ENCODE results near the gene CNOT1.

Gene CNOT1

GRCh38 chr16:58658796-58659211 is 29.2 kb upstream of the CNOT1 start:
- H3K36me3 ChIP-seq: no peaks in the 10 kb centered on the region
- H3K9ac ChIP-seq: no peak overlapping the region
- H3K9me3 ChIP-seq (replicated peaks in 1 of 11): no peaks in the 10 kb centered on the region
- H3K27me3 ChIP-seq: no peaks in the 10 kb centered on the region
- no peak for TF ChIP-seq Cebpa-rat (IDR thresholded peaks at IDR 0.05)
- H3K27ac ChIP-seq: no peak overlapping the region
- no peaks in the 10 kb centered on the region for H3K4me1 ChIP-seq
- H3K4me3 ChIP-seq: no peak overlapping the region
- no peak overlapping the region for H3K4me2 ChIP-seq
- no peaks in the 10 kb centered on the region for H4K20me1 ChIP-seq

GRCh38 chr16:58656899-58657298 is 27.3 kb upstream of the CNOT1 start:
- no peaks in the 10 kb centered on the region for H3K36me3 ChIP-seq
- H3K9ac ChIP-seq: no peak overlapping the region
- no peak overlapping the region for H3K4me2 ChIP-seq
- no peaks in the 10 kb centered on the region for H4K20me1 ChIP-seq
- H3K27ac ChIP-seq: no peak overlapping the region
- no peak for TF ChIP-seq Cebpa-rat (IDR thresholded peaks at IDR 0.05)
- peaks cover 0 to 2% (median under 1%) of the 10 kb centered on the region in 10 experiments; a peak in 6 of 20 replicates for H3K4me1 ChIP-seq
- H3K4me3 ChIP-seq: no peak overlapping the region
- H3K9me3 ChIP-seq (replicated peaks in 1 of 11): no peaks in the 10 kb centered on the region
- H3K27me3 ChIP-seq: no peaks in the 10 kb centered on the region

GRCh38 chr16:58655215-58655596 is 25.6 kb upstream of the CNOT1 start:
- H3K4me1 ChIP-seq: peaks cover 0 to 13% (median 11%) of the 10 kb centered on the region in 10 experiments; a peak in 14 of 20 replicates
- H3K36me3 ChIP-seq: no peaks in the 10 kb centered on the region
- TF ChIP-seq Cebpa-rat (IDR thresholded peaks at IDR 0.05): no peak
- no peaks in the 10 kb centered on the region for H3K9me3 ChIP-seq (replicated peaks in 1 of 11)
- no peak overlapping the region for H3K27ac ChIP-seq
- H3K4me2 ChIP-seq: no peak overlapping the region
- no peak overlapping the region for H3K4me3 ChIP-seq
- H3K9ac ChIP-seq: no peak overlapping the region
- no peaks in the 10 kb centered on the region for H4K20me1 ChIP-seq
- H3K27me3 ChIP-seq: no peaks in the 10 kb centered on the region

DNA sequence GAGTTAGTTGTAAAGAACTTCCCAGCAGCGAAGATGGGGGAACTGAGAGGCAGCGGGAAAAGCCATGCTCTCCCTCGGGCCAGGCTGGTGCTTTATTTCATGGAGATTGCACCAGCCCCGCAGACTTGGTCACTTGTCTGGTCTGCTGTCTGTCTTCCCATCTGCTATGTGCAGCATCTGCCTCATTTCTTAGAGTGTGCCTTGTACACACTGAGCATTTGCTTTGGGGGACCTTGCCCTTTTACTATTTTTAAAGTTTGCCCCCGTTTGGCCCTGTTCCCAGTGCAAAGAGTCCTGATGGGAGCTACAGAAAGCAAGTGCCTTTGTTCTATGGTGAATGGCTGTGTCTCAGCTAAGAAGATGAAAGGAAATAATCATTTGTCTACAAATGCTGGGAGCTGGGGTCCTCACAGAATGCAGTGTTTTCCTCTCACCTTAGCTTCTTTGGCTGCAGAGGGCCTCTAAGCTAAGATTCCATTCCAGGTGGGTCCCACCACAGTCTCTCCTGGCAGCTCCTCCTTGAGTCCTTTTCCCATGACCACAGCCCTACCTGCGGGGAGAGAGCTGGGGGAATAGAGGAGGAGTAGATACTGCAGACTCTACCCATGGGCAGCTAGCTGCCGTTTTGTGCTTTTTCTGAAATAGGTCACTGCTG is 25.1 kb upstream of the CNOT1 start:
- Histone ChIP-seq H3K36me3 (no peaks in the 10 kb centered on the region), H3K27ac (no peak overlapping the region), H3K4me3 (no peak overlapping the region), H3K9ac (no peak overlapping the region), H4K20me1 (no peaks in the 10 kb centered on the region), H3K27me3 (no peaks in the 10 kb centered on the region), H3K9me3 (replicated peaks in 1 of 11) (no peaks in the 10 kb centered on the region), H3K4me2 (no peak overlapping the region), H3K4me1 (peaks cover 0 to 13% (median 11%) of the 10 kb centered on the region in 10 experiments; a peak in 14 of 20 replicates)
- no peak for TF ChIP-seq Cebpa-rat (IDR thresholded peaks at IDR 0.05)

DNA sequence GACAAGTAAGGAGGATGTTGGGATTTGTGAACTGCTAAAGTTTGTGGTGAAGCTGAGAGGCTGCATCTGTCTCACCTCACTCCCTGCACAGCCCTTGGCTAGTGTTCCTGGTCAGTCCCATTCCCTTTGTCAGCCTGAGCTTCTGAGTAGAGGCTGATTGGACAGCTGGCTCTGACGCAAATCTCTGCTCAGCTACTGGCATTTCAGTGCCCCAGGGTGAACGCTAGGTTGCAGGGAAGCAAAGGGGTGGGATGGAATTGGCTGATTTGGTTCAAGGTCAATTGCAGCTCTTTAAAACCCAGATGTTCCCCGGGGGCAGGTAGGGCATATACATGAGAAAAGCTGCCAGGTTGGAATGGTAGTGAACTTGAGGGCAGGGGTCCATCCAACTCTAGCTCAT is 23.1 kb upstream of the CNOT1 start:
- no peaks in the 10 kb centered on the region for H4K20me1 ChIP-seq
- no peak for TF ChIP-seq Cebpa-rat (IDR thresholded peaks at IDR 0.05)
- H3K27me3 ChIP-seq: no peaks in the 10 kb centered on the region
- no peaks in the 10 kb centered on the region for H3K9me3 ChIP-seq (replicated peaks in 1 of 11)
- H3K4me1 ChIP-seq: peaks cover 0 to 13% (median 11%) of the 10 kb centered on the region in 10 experiments; a peak in 14 of 20 replicates
- no peak overlapping the region for H3K4me2 ChIP-seq
- H3K36me3 ChIP-seq: no peaks in the 10 kb centered on the region
- no peak overlapping the region for H3K27ac ChIP-seq
- no peak overlapping the region for H3K4me3 ChIP-seq
- no peak overlapping the region for H3K9ac ChIP-seq

- Histone ChIP-seq H3K9ac (no peak overlapping the region), H3K4me3 (no peak overlapping the region), H3K27ac (no peak overlapping the region), H3K36me3 (no peaks in the 10 kb centered on the region), H3K9me3 (replicated peaks in 1 of 11) (no peaks in the 10 kb centered on the region), H3K27me3 (no peaks in the 10 kb centered on the region), H3K4me1 (peaks cover 0 to 13% (median 11%) of the 10 kb centered on the region in 10 experiments; a peak in 14 of 20 replicates), H4K20me1 (no peaks in the 10 kb centered on the region), H3K4me2 (peak overlapping the region in 5 of 11 experiments; percentile 22 to 36 (median 26); a peak in 6 of 22 replicates)
- TF ChIP-seq Cebpa-rat (IDR thresholded peaks at IDR 0.05): no peak
These were observed 22.3 kb upstream of the CNOT1 start for GRCh38 chr16:58651965-58652348.

DNA sequence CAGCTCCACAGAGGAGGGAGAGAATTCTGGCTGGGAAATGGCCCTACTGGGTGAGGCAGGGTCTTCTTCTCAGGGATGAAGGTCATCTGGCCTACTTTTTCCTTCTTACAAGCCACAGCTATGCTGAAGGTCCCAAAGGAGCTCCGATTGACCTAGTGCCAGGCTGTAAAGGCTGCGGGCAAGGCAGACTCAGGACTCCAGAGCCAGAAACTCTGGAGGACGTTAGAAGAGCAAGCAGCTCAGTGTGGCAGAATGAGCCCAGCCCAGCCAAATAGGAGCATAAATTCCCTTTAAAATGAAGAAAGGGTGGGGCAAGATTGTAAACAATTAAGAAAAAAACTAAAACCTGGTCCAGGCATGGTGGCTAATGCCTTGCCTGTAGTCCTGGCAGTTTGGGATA is 20.1 kb upstream of the CNOT1 start:
- H3K9me3 ChIP-seq (replicated peaks in 1 of 11): no peaks in the 10 kb centered on the region
- H3K36me3 ChIP-seq: no peaks in the 10 kb centered on the region
- H3K4me1 ChIP-seq: peaks cover 0 to 13% (median 11%) of the 10 kb centered on the region in 10 experiments; a peak in 14 of 20 replicates
- no peaks in the 10 kb centered on the region for H4K20me1 ChIP-seq
- H3K4me2 ChIP-seq: no peak overlapping the region
- no peak overlapping the region for H3K9ac ChIP-seq
- H3K27me3 ChIP-seq: no peaks in the 10 kb centered on the region
- H3K27ac ChIP-seq: no peak overlapping the region
- no peak for TF ChIP-seq Cebpa-rat (IDR thresholded peaks at IDR 0.05)
- no peak overlapping the region for H3K4me3 ChIP-seq

- H3K4me3 ChIP-seq: no peak overlapping the region
- no peak overlapping the region for H3K9ac ChIP-seq
- no peaks in the 10 kb centered on the region for H3K27me3 ChIP-seq
- H3K4me1 ChIP-seq: peaks cover 0 to 13% (median 11%) of the 10 kb centered on the region in 10 experiments; a peak in 14 of 20 replicates
- H3K27ac ChIP-seq: no peak overlapping the region
- no peak overlapping the region for H3K4me2 ChIP-seq
- no peak for TF ChIP-seq Cebpa-rat (IDR thresholded peaks at IDR 0.05)
- H4K20me1 ChIP-seq: no peaks in the 10 kb centered on the region
- H3K9me3 ChIP-seq (replicated peaks in 1 of 11): no peaks in the 10 kb centered on the region
- no peaks in the 10 kb centered on the region for H3K36me3 ChIP-seq
These were observed 17.5 kb upstream of the CNOT1 start for GRCh38 chr16:58647107-58647506.

GRCh38 chr16:58644765-58645487 is 15.3 kb upstream of the CNOT1 start:
- H3K27me3 ChIP-seq: no peaks in the 10 kb centered on the region
- H3K9me3 ChIP-seq (replicated peaks in 1 of 11): no peaks in the 10 kb centered on the region
- H3K4me2 ChIP-seq: no peak overlapping the region
- H4K20me1 ChIP-seq: no peaks in the 10 kb centered on the region
- no peak overlapping the region for H3K9ac ChIP-seq
- H3K27ac ChIP-seq: no peak overlapping the region
- H3K36me3 ChIP-seq: no peaks in the 10 kb centered on the region
- no peak overlapping the region for H3K4me3 ChIP-seq
- no peak for TF ChIP-seq Cebpa-rat (IDR thresholded peaks at IDR 0.05)
- H3K4me1 ChIP-seq: no peaks in the 10 kb centered on the region

- TF ChIP-seq Cebpa-rat (IDR thresholded peaks at IDR 0.05): no peak
- H3K36me3 ChIP-seq: no peaks in the 10 kb centered on the region
- no peaks in the 10 kb centered on the region for H3K27me3 ChIP-seq
- H3K27ac ChIP-seq: no peak overlapping the region
- H3K4me1 ChIP-seq: no peaks in the 10 kb centered on the region; a peak in 2 of 20 replicates
- H3K4me3 ChIP-seq: no peak overlapping the region
- no peaks in the 10 kb centered on the region for H3K9me3 ChIP-seq (replicated peaks in 1 of 11)
- H3K4me2 ChIP-seq: no peak overlapping the region
- no peaks in the 10 kb centered on the region for H4K20me1 ChIP-seq
- H3K9ac ChIP-seq: no peak overlapping the region
These were observed 14.5 kb upstream of the CNOT1 start for GRCh38 chr16:58644108-58644507.
